ENCODE data around the gene GULP1. TPM values are rescaled to one million over a fixed set of nuclear protein-coding genes. Genes with fewer than 3 reads are reported as not detected.

Gene GULP1, protein sequence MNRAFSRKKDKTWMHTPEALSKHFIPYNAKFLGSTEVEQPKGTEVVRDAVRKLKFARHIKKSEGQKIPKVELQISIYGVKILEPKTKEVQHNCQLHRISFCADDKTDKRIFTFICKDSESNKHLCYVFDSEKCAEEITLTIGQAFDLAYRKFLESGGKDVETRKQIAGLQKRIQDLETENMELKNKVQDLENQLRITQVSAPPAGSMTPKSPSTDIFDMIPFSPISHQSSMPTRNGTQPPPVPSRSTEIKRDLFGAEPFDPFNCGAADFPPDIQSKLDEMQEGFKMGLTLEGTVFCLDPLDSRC
- total RNA-seq (not detected), polyA plus RNA-seq (not detected), total RNA-seq (0.40 reads per million)

DNA sequence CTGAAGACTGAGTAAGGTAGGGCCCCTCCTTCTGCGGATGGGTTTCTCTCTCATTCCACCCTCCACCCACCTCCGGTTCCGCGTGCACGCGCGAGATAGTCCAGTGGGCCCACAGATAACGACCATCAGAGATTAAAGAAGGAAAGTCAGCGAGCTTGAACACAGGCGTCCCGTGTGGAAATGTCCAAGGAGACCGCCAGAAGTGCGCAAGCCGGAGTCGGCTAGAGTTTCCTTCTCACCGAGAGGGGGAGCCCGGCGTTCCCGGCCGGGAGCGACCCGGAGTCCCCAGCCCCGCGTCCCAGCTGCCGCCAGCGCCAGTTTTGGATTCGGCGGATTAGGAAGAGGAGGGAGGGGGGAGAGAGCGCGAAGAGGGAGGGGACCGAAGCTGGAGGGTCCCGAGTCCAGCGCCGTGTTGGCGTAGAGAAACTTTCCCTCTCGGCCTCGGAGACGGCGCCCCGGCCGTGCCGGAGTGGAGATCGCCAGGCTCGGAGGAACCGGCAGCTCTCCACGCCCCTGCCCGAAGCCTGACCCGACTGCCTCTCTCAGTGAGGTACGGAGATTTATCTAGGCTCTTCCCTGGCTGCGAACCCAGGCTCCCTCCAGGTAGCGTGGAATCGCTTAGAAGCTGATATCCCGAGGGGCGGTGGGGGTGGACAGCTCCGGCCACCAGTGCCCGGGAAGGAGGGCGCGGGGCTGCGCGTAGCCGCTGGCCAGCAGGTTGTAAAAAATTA is at the start of gene GULP1:
Gene GULP1 (plus strand): TSS at position 258 of the 731 bp plus-strand sequence. CDS start 185,829 bp downstream, outside the sequence.
- POLR2A ChIA-PET: no interaction called here

DNA sequence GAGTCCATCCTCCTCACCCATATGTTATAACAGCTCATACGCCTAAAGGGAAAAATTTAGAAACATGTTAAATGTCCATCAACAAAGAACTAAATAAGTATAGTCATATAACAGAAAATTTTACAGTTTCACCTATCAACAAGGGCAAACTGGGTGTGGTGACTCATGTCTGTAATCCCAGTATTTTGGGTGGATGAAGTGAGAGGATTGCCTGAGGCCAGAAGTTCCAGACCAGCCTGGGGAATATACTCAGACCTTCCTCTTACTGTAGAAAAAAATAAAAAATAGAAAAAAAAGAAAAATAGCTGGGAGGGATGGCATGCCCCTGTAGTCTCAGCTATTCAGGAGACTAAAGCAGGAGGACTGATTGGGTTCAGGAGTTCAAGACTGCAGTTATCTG is 48.3 kb upstream of the GULP1 start:
- intact Hi-C loops (cut with micrococcal nuclease): no loop called here
- no peak overlapping the region for H3K27ac ChIP-seq (ENCODE audit: low read depth, low read length)

More for the DNA sequence above, at the start of gene GULP1:
- Histone ChIP-seq H3K27me3 (ENCODE audit: control insufficient read depth in 2 of 2, insufficient read depth in 2 of 2, low read length in 2 of 2) (no peaks in the 10 kb centered on the region), H3K27ac (ENCODE audit: low read depth, low read length) (no peak within 1 kb of the TSS), H3K4me3 (ENCODE audit: low read length) (no peak within 1 kb of the TSS), H3K36me3 (ENCODE audit: control insufficient read depth in 2 of 3, insufficient read depth in 3 of 3, low read length in 3 of 3) (no peaks in the 10 kb centered on the region), H3K9me3 (ENCODE audit: control insufficient read depth in 2 of 3, low read length in 3 of 3) (no peaks in the 10 kb centered on the region), H3K4me1 (ENCODE audit: control insufficient read depth in 2 of 2, insufficient read depth in 2 of 2, low read length in 2 of 2) (no peaks in the 10 kb centered on the region)
- H3K27ac Mint-ChIP-seq: no peak within 1 kb of the TSS
- peaks cover 0 to 4% (median 0%) of the 10 kb centered on the region in 11 donors for H3K9me3 Mint-ChIP-seq
- ATAC-seq (no peak), DNase-seq (no peak)
- intact Hi-C loops (cut with micrococcal nuclease): no loop called here
- peaks cover 5 to 12% (median 8%) of the 10 kb centered on the region in 7 donors for H3K4me1 Mint-ChIP-seq
- H3K4me3 Mint-ChIP-seq: peak within 1 kb of the TSS in 8 of 10 donors; percentile 9 to 71 (median 42)
- H3K27me3 Mint-ChIP-seq: peaks cover 36 to 49% (median 42%) of the 10 kb centered on the region in 5 donors
- no peaks in the 10 kb centered on the region for H3K36me3 Mint-ChIP-seq
- CTCF ChIA-PET: no interaction called here

DNA sequence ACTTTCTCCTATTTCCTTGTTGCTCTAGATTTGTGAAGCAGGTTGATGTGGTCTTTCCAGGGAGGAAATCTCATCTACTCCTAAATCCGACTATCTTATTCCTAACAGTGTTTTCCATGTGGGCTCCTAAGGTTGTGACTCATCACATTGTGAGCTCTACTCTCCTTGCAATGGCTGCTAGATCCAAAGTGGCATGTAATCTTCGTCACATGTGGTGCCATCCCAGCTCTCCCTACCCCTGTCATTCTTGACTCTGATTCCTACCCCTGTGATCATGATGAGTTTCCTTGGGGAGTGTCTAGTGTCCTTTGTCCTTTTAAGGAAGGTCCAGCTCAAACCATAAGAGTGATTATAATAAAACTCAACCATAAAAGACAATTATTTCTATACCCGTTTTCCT is 47.3 kb upstream of the GULP1 start:
- Histone ChIP-seq H3K27ac (ENCODE audit: low read depth, low read length) (no peak overlapping the region), H3K4me1 (ENCODE audit: control insufficient read depth in 2 of 2, insufficient read depth in 2 of 2, low read length in 2 of 2) (no peaks in the 10 kb centered on the region), H3K27me3 (ENCODE audit: control insufficient read depth in 2 of 2, insufficient read depth in 2 of 2, low read length in 2 of 2) (no peaks in the 10 kb centered on the region), H3K9me3 (ENCODE audit: control insufficient read depth in 2 of 3, low read length in 3 of 3) (no peaks in the 10 kb centered on the region), H3K36me3 (ENCODE audit: control insufficient read depth in 2 of 3, insufficient read depth in 3 of 3, low read length in 3 of 3) (no peaks in the 10 kb centered on the region), H3K4me3 (ENCODE audit: low read length) (no peak overlapping the region)
- Mint-ChIP-seq H3K27ac (no peak overlapping the region), H3K36me3 (no peaks in the 10 kb centered on the region), H3K4me3 (no peak overlapping the region), H3K4me1 (no peaks in the 10 kb centered on the region), H3K27me3 (no peaks in the 10 kb centered on the region), H3K9me3 (peaks cover 0 to 3% (median under 1%) of the 10 kb centered on the region in 11 donors)
- POLR2A ChIA-PET: no interaction called here
- no peak for ATAC-seq
- DNase-seq: no peak
- CTCF ChIA-PET: no interaction called here
- intact Hi-C loops (cut with micrococcal nuclease): no loop called here

More for the DNA sequence above, 48.3 kb upstream of the GULP1 start:
- POLR2A ChIA-PET: no interaction called here
- H3K4me1 Mint-ChIP-seq: no peaks in the 10 kb centered on the region
- H3K36me3 ChIP-seq (ENCODE audit: control insufficient read depth in 2 of 3, insufficient read depth in 3 of 3, low read length in 3 of 3): no peaks in the 10 kb centered on the region
- H3K4me3 Mint-ChIP-seq: no peak overlapping the region
- no peak for ATAC-seq
- no peak overlapping the region for H3K4me3 ChIP-seq (ENCODE audit: low read length)
- H3K4me1 ChIP-seq (ENCODE audit: control insufficient read depth in 2 of 2, insufficient read depth in 2 of 2, low read length in 2 of 2): no peaks in the 10 kb centered on the region
- DNase-seq: no peak
- H3K9me3 ChIP-seq (ENCODE audit: control insufficient read depth in 2 of 3, low read length in 3 of 3): no peaks in the 10 kb centered on the region
- no peaks in the 10 kb centered on the region for H3K27me3 ChIP-seq (ENCODE audit: control insufficient read depth in 2 of 2, insufficient read depth in 2 of 2, low read length in 2 of 2)
- peaks cover 0 to 11% (median 5%) of the 10 kb centered on the region in 11 donors for H3K9me3 Mint-ChIP-seq
- H3K36me3 Mint-ChIP-seq: no peaks in the 10 kb centered on the region
- H3K27ac Mint-ChIP-seq: no peak overlapping the region
- no peaks in the 10 kb centered on the region for H3K27me3 Mint-ChIP-seq
- CTCF ChIA-PET: no interaction called here

DNA sequence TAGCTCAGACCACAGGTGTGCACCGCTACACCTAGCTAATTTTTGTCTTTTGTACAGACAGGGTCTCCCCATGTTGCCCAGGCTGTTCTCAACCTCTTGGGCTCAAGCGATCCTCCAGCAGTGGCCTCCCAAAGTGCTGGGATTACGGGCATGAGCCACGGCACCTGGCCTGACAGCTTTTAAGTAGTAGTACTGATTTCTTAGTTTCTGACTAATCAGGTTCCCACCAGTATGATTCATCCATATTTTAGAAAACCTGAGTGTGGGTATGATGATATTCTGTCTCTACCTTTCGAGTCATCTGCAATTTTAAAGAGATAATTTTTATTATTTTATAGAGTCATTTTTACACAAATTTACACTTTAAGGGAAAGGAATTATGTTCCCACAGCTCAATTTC is 46.4 kb upstream of the GULP1 start:
- H3K27ac Mint-ChIP-seq: no peak overlapping the region
- no peaks in the 10 kb centered on the region for H3K4me1 Mint-ChIP-seq
- peaks cover 0 to 3% (median 0%) of the 10 kb centered on the region in 11 donors for H3K9me3 Mint-ChIP-seq
- Histone ChIP-seq H3K4me3 (ENCODE audit: low read length) (no peak overlapping the region), H3K4me1 (ENCODE audit: control insufficient read depth in 2 of 2, insufficient read depth in 2 of 2, low read length in 2 of 2) (no peaks in the 10 kb centered on the region), H3K9me3 (ENCODE audit: control insufficient read depth in 2 of 3, low read length in 3 of 3) (no peaks in the 10 kb centered on the region), H3K36me3 (ENCODE audit: control insufficient read depth in 2 of 3, insufficient read depth in 3 of 3, low read length in 3 of 3) (no peaks in the 10 kb centered on the region), H3K27me3 (ENCODE audit: control insufficient read depth in 2 of 2, insufficient read depth in 2 of 2, low read length in 2 of 2) (no peaks in the 10 kb centered on the region), H3K27ac (ENCODE audit: low read depth, low read length) (no peak overlapping the region)
- DNase-seq (no peak), ATAC-seq (no peak)
- H3K27me3 Mint-ChIP-seq: no peaks in the 10 kb centered on the region
- ChIA-PET CTCF (no interaction called here), POLR2A (no interaction called here)
- no peaks in the 10 kb centered on the region for H3K36me3 Mint-ChIP-seq
- intact Hi-C loops (cut with micrococcal nuclease): no loop called here
- no peak overlapping the region for H3K4me3 Mint-ChIP-seq

DNA sequence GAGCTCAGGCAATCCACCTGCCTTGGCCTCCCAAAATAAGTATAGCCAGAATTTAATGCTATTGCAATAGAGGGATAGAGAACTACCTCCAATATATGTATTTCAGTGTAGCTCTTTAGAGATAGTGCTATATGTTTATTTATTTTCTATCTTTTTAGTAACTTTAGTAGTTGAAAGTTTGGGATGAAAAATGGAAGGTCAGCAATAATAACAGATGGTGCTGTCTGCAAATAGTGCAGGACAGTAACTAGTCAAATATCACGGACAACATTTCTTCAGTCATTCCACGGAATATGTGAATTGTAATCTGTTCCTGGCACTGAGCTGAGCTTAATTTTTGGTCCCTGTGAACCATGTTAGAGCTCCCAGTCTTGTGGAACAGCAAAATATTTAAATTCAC is 43.2 kb upstream of the GULP1 start:
- intact Hi-C loops (cut with micrococcal nuclease): no loop called here

DNA sequence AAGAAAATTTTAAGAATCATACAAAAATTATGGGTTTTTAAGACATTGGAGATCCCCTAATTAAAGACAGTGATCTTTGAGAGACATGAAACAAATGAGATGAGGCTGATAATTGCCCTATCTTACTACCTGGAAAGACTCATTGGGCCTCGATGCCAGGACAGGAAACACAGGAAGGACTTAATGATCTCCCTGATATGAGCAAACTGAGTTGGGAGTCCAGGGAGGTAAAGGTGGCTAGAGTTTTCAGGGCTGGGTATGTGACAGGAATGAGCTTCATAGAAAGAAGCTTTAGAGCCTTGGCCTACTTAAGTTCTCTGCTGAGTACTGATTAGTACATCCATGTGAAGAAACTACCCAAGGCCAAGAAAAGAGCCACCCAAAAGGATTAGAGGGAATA is 40.6 kb upstream of the GULP1 start:
- ChIA-PET CTCF (no interaction called here), POLR2A (no interaction called here)
- peaks cover 0 to 16% (median 0%) of the 10 kb centered on the region in 11 donors for H3K9me3 Mint-ChIP-seq
- no peak overlapping the region for H3K4me3 Mint-ChIP-seq
- H3K36me3 Mint-ChIP-seq: no peaks in the 10 kb centered on the region
- H3K27me3 ChIP-seq (ENCODE audit: control insufficient read depth in 2 of 2, insufficient read depth in 2 of 2, low read length in 2 of 2): no peaks in the 10 kb centered on the region
- DNase-seq: no peak
- intact Hi-C loops (cut with micrococcal nuclease): no loop called here
- no peaks in the 10 kb centered on the region for H3K4me1 ChIP-seq (ENCODE audit: control insufficient read depth in 2 of 2, insufficient read depth in 2 of 2, low read length in 2 of 2)
- H3K4me3 ChIP-seq (ENCODE audit: low read length): no peak overlapping the region
- no peaks in the 10 kb centered on the region for H3K27me3 Mint-ChIP-seq
- no peak overlapping the region for H3K27ac Mint-ChIP-seq
- no peaks in the 10 kb centered on the region for H3K9me3 ChIP-seq (ENCODE audit: control insufficient read depth in 2 of 3, low read length in 3 of 3)
- no peaks in the 10 kb centered on the region for H3K36me3 ChIP-seq (ENCODE audit: control insufficient read depth in 2 of 3, insufficient read depth in 3 of 3, low read length in 3 of 3)
- H3K4me1 Mint-ChIP-seq: no peaks in the 10 kb centered on the region
- ATAC-seq: no peak
- H3K27ac ChIP-seq (ENCODE audit: low read depth, low read length): no peak overlapping the region

More for the DNA sequence above, 43.2 kb upstream of the GULP1 start:
- Mint-ChIP-seq H3K27ac (no peak overlapping the region), H3K9me3 (peaks cover 0 to 16% (median 0%) of the 10 kb centered on the region in 11 donors), H3K4me3 (no peak overlapping the region), H3K27me3 (no peaks in the 10 kb centered on the region), H3K4me1 (no peaks in the 10 kb centered on the region), H3K36me3 (no peaks in the 10 kb centered on the region)
- H3K9me3 ChIP-seq (ENCODE audit: control insufficient read depth in 2 of 3, low read length in 3 of 3): no peaks in the 10 kb centered on the region
- no peak overlapping the region for H3K4me3 ChIP-seq (ENCODE audit: low read length)
- DNase-seq: no peak
- ATAC-seq: no peak
- ChIA-PET CTCF (no interaction called here), POLR2A (no interaction called here)
- no peaks in the 10 kb centered on the region for H3K27me3 ChIP-seq (ENCODE audit: control insufficient read depth in 2 of 2, insufficient read depth in 2 of 2, low read length in 2 of 2)
- no peak overlapping the region for H3K27ac ChIP-seq (ENCODE audit: low read depth, low read length)
- H3K4me1 ChIP-seq (ENCODE audit: control insufficient read depth in 2 of 2, insufficient read depth in 2 of 2, low read length in 2 of 2): no peaks in the 10 kb centered on the region
- H3K36me3 ChIP-seq (ENCODE audit: control insufficient read depth in 2 of 3, insufficient read depth in 3 of 3, low read length in 3 of 3): no peaks in the 10 kb centered on the region

DNA sequence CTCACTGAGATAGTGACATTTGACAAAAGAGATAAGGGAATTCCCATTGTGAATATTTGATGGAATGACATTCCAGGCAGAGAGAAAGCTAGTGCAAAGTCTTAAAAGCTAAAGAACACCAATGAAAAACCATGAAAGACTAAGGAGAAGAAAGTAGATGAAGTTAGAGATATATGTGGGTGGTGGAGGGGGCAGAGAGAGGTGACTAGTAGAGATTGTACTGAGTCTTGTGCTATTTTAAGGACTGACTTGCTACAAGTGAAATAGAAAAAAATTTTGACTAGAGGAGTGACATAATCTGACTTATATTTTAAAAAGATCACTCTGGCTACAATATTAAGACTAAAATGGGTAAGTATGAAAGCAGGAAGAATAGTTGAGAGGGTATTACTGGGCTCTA is 35.3 kb upstream of the GULP1 start:
- ATAC-seq: no peak
- no peak overlapping the region for H3K4me3 ChIP-seq (ENCODE audit: low read length)
- Mint-ChIP-seq H3K36me3 (no peaks in the 10 kb centered on the region), H3K4me1 (no peaks in the 10 kb centered on the region), H3K9me3 (peaks cover 0 to 20% (median 0%) of the 10 kb centered on the region in 11 donors), H3K27ac (no peak overlapping the region), H3K4me3 (no peak overlapping the region), H3K27me3 (peaks cover 0 to 9% (median 0%) of the 10 kb centered on the region in 5 donors)
- H3K4me1 ChIP-seq (ENCODE audit: control insufficient read depth in 2 of 2, insufficient read depth in 2 of 2, low read length in 2 of 2): no peaks in the 10 kb centered on the region
- POLR2A ChIA-PET: no interaction called here
- CTCF ChIA-PET: no interaction called here
- no peaks in the 10 kb centered on the region for H3K36me3 ChIP-seq (ENCODE audit: control insufficient read depth in 2 of 3, insufficient read depth in 3 of 3, low read length in 3 of 3)
- H3K9me3 ChIP-seq (ENCODE audit: control insufficient read depth in 2 of 3, low read length in 3 of 3): no peaks in the 10 kb centered on the region
- no peaks in the 10 kb centered on the region for H3K27me3 ChIP-seq (ENCODE audit: control insufficient read depth in 2 of 2, insufficient read depth in 2 of 2, low read length in 2 of 2)
- no peak overlapping the region for H3K27ac ChIP-seq (ENCODE audit: low read depth, low read length)
- intact Hi-C loops (cut with micrococcal nuclease): no loop called here
- DNase-seq: no peak
